B cell (primary cell): ENCODE measurements around the gene ICE2. TPM values are rescaled to one million over a fixed set of nuclear protein-coding genes. Genes with fewer than 3 reads are reported as not detected.

Source experiments
- ATAC-seq: fragments of 200-7000 bp; cut with Tn5 transposase; one replicate; pipeline ENCODE4 v1.10.0; 2021; ENCODE audit warnings: low read depth, mild to moderate bottlenecking, moderate number of reproducible peaks, moderate library complexity
- CTCF ChIA-PET: fragments of 350-600 bp; sonication (Branson Sonifier 250); formaldehyde crosslinking; loops from one replicate; lab custom pipeline; 2021; ENCODE audit warnings: antibody characterized with exemption, inconsistent platforms; lab: Charles Lee
- POLR2A ChIA-PET: fragments of 350-600 bp; sonication (Branson Sonifier 250); formaldehyde crosslinking; loops from one replicate; lab custom pipeline; 2021; ENCODE audit warnings: antibody characterized with exemption; lab: Charles Lee
- DNase-seq: peaks from one replicate; pipeline ENCODE4 v3.0.0; 2013
- H2AFZ ChIP-seq: 2 replicates; pipeline ENCODE4 v1.6.1; 2012; ENCODE audit warnings: mild to moderate bottlenecking, low read depth, low read length; ENCODE audit not compliant: insufficient read depth, poor library complexity, severe bottlenecking
- H3K27ac ChIP-seq, 2 donors: 1 replicate in 1 of 2; 2 replicates in 1 of 2; pipeline ENCODE4 v1.5.1; 2012 to 2013; ENCODE audit warnings: low read length in 2 of 2, mild to moderate bottlenecking in 2 of 2, moderate library complexity in 1 of 2
- H3K27me3 ChIP-seq, 4 experiments: fragments of 200-600 bp in 1 of 4; sonication (generic) in 1 of 4; replicated peaks in 1 of 4; 1 replicate in 2 of 4; 2 replicates in 2 of 4; pipeline versions ENCODE4 v1.6.1 to v1.7.0; 2013 to 2016; ENCODE audit warnings: low read length in 3 of 4, mild to moderate bottlenecking in 2 of 4, mixed read lengths in 1 of 4, moderate library complexity in 1 of 4; ENCODE audit not compliant: insufficient read depth in 4 of 4, control insufficient read depth in 3 of 4; ENCODE audit errors: control extremely low read depth in 1 of 4
- H3K36me3 ChIP-seq, 2 experiments: replicated peaks in 1 of 2; 1 replicate in 1 of 2; 2 replicates in 1 of 2; pipeline versions ENCODE4 v1.6.1 to v1.7.1; 2013; ENCODE audit warnings: low read length in 1 of 2; ENCODE audit not compliant: insufficient read depth in 2 of 2, control insufficient read depth in 1 of 2; ENCODE audit errors: control extremely low read depth in 1 of 2, extremely low read depth in 1 of 2
- H3K4me1 ChIP-seq, 2 donors: fragments of 200-600 bp in 1 of 2; sonication (generic) in 1 of 2; 1 replicate in 1 of 2; 2 replicates in 1 of 2; pipeline versions ENCODE4 v1.5.1 to v1.6.1; 2013 to 2017; ENCODE audit warnings: low read length in 2 of 2; ENCODE audit not compliant: control insufficient read depth in 2 of 2, insufficient read depth in 2 of 2
- H3K4me2 ChIP-seq: replicated peaks from 2 replicates; pipeline ENCODE3; 2012; ENCODE audit warnings: mild to moderate bottlenecking, low read depth, low read length; ENCODE audit not compliant: poor library complexity, severe bottlenecking
- H3K4me3 ChIP-seq, 5 experiments: fragments of 200-600 bp in 1 of 5; sonication (generic) in 1 of 5; 1 replicate in 3 of 5; 2 replicates in 2 of 5; pipeline versions ENCODE4 v1.5.1 to v1.7.0; 2011 to 2016; ENCODE audit warnings: low read length in 4 of 5, mild to moderate bottlenecking in 4 of 5, low read depth in 2 of 5, control low read depth in 1 of 5, moderate library complexity in 1 of 5; ENCODE audit not compliant: insufficient read depth in 1 of 5; ENCODE audit errors: control extremely low read depth in 1 of 5, extremely low read depth in 1 of 5
- H3K79me2 ChIP-seq: fragments of 200-600 bp; sonication (generic); one replicate; pipeline ENCODE4 v1.6.0; 2016; ENCODE audit warnings: low read length; ENCODE audit not compliant: control insufficient read depth, insufficient read depth
- H3K9ac ChIP-seq: fragments of 200-600 bp; sonication (generic); 2 replicates; pipeline ENCODE4 v1.6.1; 2017; ENCODE audit warnings: mild to moderate bottlenecking, low read length, moderate library complexity
- H3K9me3 ChIP-seq, 3 donors: one replicate each; pipeline versions ENCODE4 v1.6.1 to v1.7.1; 2013; ENCODE audit warnings: low read length in 2 of 3; ENCODE audit not compliant: control insufficient read depth in 2 of 3, insufficient read depth in 1 of 3; ENCODE audit errors: control extremely low read depth in 1 of 3
- H4K20me1 ChIP-seq: 2 replicates; pipeline ENCODE4 v1.6.0; 2012; ENCODE audit warnings: mild to moderate bottlenecking, low read length; ENCODE audit not compliant: insufficient read depth, control insufficient read depth, poor library complexity, severe bottlenecking
- H3K27ac Mint-ChIP-seq: one replicate; pipeline ENCODE4 v1.8.0; 2021; ENCODE audit warnings: mixed read lengths
- H3K27me3 Mint-ChIP-seq: one replicate; pipeline ENCODE4 v1.8.0; 2021; ENCODE audit warnings: mixed read lengths
- H3K4me1 Mint-ChIP-seq: one replicate; pipeline ENCODE4 v1.8.0; 2021; ENCODE audit warnings: mixed read lengths
- H3K4me3 Mint-ChIP-seq: one replicate; pipeline ENCODE4 v1.8.0; 2021; ENCODE audit warnings: mixed read lengths
- H3K9me3 Mint-ChIP-seq: one replicate; pipeline ENCODE4 v1.8.0; 2022; ENCODE audit warnings: mixed read lengths; ENCODE audit not compliant: insufficient read depth
- CTCF ChIP-seq: fragments of 200-600 bp; IDR thresholded peaks from one replicate; pipeline ENCODE4 v1.8.0; 2022; ENCODE audit warnings: antibody characterized with exemption, mild to moderate bottlenecking
- EZH2 ChIP-seq: IDR thresholded peaks from 2 replicates; pipeline ENCODE4 v1.6.1; 2012; ENCODE audit warnings: borderline replicate concordance, low read depth, mild to moderate bottlenecking, moderate library complexity, low read length; ENCODE audit not compliant: insufficient read depth, poor library complexity, severe bottlenecking
- WGBS: methylation state at CpG from one replicate; pipeline ENCODE4 v1.1.5; 2013; ENCODE audit warnings: missing lambda C conversion rate; ENCODE audit not compliant: insufficient coverage; 5-methylcytosine and 5-hydroxymethylcytosine counted together
- intact Hi-C: fragments of 100-400 bp; cut with micrococcal nuclease; formaldehyde crosslinking; loops from one replicate; pipeline ENCODE4 v1.10.0; 2022
- polyA plus RNA-seq: library from polyadenylated mRNA; depleted of rRNA; stranded (reverse); fragments of >200 nt; gene quantifications from 2 replicates; pipeline ENCODE4 v1.2.3, GENCODE V29; 2012
- total RNA-seq, 2 donors: library from RNA; stranded (reverse); fragments of 120-200 nt in 1 of 2; gene quantifications; 1 replicate in 1 of 2; 2 replicates in 1 of 2; pipeline versions ENCODE4 v1.2.3 to v1.2.4, GENCODE V29; 2013 to 2022

Gene ICE2
- total and polyA plus RNA-seq, 2 donors (not counting 1 experiment from before 2014, with no cell fraction given): 19.0 to 71.2 TPM

- no peak overlapping the region for H3K4me2 ChIP-seq
- ATAC-seq (no peak), DNase-seq (no peak)
- H3K4me3 ChIP-seq: no peak overlapping the region
- no peak overlapping the region for H3K9ac ChIP-seq
- H3K27ac ChIP-seq: no peak overlapping the region
- H3K27ac Mint-ChIP-seq: no peak overlapping the region
- H3K27me3 Mint-ChIP-seq: no peaks in the 10 kb centered on the region
- H3K27me3 ChIP-seq: no peaks in the 10 kb centered on the region
- H3K4me3 Mint-ChIP-seq: no peak overlapping the region
- CTCF ChIA-PET: interaction anchor here (1.0 kb wide), 1 partner anchor 112 kb away, joined by 3 read pairs; no protein-coding TSS in a partner anchor
- H3K4me1 ChIP-seq: no peaks in the 10 kb centered on the region
- no peak overlapping the region for H2AFZ ChIP-seq
- WGBS: 93% methylated on average over 3 of the region's 4 CpGs
- H3K4me1 Mint-ChIP-seq: peaks cover 11% of the 10 kb centered on the region
- POLR2A ChIA-PET: no interaction called here
- no peaks in the 10 kb centered on the region for H3K9me3 Mint-ChIP-seq
- peaks cover 6 to 48% of the 10 kb centered on the region in 2 experiments for H3K36me3 ChIP-seq
- H3K9me3 ChIP-seq: no peaks in the 10 kb centered on the region
- peaks cover 16% of the 10 kb centered on the region for H4K20me1 ChIP-seq
- H3K79me2 ChIP-seq: peaks cover 30% of the 10 kb centered on the region
- intact Hi-C loops: no loop called here
- TF ChIP-seq EZH2 (no peak), CTCF (no peak)
Observed at GRCh38 chr15:60471314-60471713, 7.6 kb downstream of the ICE2 start.

GRCh38 chr15:60469893-60470641, 8.9 kb downstream of the ICE2 start:
- ChIA-PET POLR2A (no interaction called here), CTCF (no interaction called here)
- peaks cover 26% of the 10 kb centered on the region for H3K79me2 ChIP-seq
- Mint-ChIP-seq H3K27me3 (no peaks in the 10 kb centered on the region), H3K4me1 (peaks cover 7% of the 10 kb centered on the region), H3K9me3 (no peaks in the 10 kb centered on the region), H3K27ac (no peak overlapping the region), H3K4me3 (no peak overlapping the region)
- H3K9me3 ChIP-seq: no peaks in the 10 kb centered on the region
- H3K4me3 ChIP-seq: no peak overlapping the region
- H3K27me3 ChIP-seq: no peaks in the 10 kb centered on the region
- peaks cover 6 to 52% of the 10 kb centered on the region in 2 experiments for H3K36me3 ChIP-seq
- DNase-seq (no peak), ATAC-seq (no peak)
- H2AFZ ChIP-seq: no peak overlapping the region
- no peak overlapping the region for H3K27ac ChIP-seq
- H4K20me1 ChIP-seq: peaks cover 19% of the 10 kb centered on the region
- TF ChIP-seq EZH2: no peak
- no peak for TF ChIP-seq CTCF
- intact Hi-C loops: no loop called here
- H3K9ac ChIP-seq: no peak overlapping the region
- no peak overlapping the region for H3K4me2 ChIP-seq
- H3K4me1 ChIP-seq: no peaks in the 10 kb centered on the region
